Smooth muscle cell (in vitro differentiated cells): Measurements from ENCODE around the gene EPB41. TPM values are rescaled to one million over a fixed set of nuclear protein-coding genes. Genes with fewer than 3 reads are reported as not detected.

Experiments used
- DNase-seq: peaks from one replicate; lab custom pipeline; 2025; ENCODE audit not compliant: unreplicated experiment; lab: John Stamatoyannopoulos, UW
- H2AFZ ChIP-seq: fragments of 200-600 bp; sonication (generic); 2 replicates; pipeline ENCODE4 v1.6.0; 2016; ENCODE audit warnings: antibody characterized with exemption, low read depth, mild to moderate bottlenecking
- H3F3A ChIP-seq: fragments of 200-600 bp; sonication (generic); 2 replicates; pipeline ENCODE4 v1.6.0; 2017; ENCODE audit warnings: antibody characterized with exemption, low read depth
- H3K27ac ChIP-seq: fragments of 200-600 bp; sonication (generic); 2 replicates; pipeline ENCODE4 v1.5.1; 2016; ENCODE audit warnings: low read depth, mild to moderate bottlenecking
- H3K27me3 ChIP-seq: fragments of 200-600 bp; sonication (generic); 2 replicates; pipeline ENCODE4 v1.6.1; 2016; ENCODE audit warnings: low read depth, mild to moderate bottlenecking
- H3K36me3 ChIP-seq: fragments of 200-600 bp; sonication (generic); 2 replicates; pipeline ENCODE4 v1.5.1; 2016; ENCODE audit warnings: low read depth
- H3K4me1 ChIP-seq: fragments of 200-600 bp; sonication (generic); 2 replicates; pipeline ENCODE4 v1.5.1; 2016; ENCODE audit warnings: low read depth
- H3K4me2 ChIP-seq: fragments of 200-600 bp; sonication (generic); 2 replicates; pipeline ENCODE4 v1.6.0; 2016; ENCODE audit warnings: mild to moderate bottlenecking
- H3K4me3 ChIP-seq: fragments of 200-600 bp; sonication (generic); 2 replicates; pipeline ENCODE4 v1.5.1; 2016; ENCODE audit warnings: mild to moderate bottlenecking
- H3K79me2 ChIP-seq: fragments of 200-600 bp; sonication (generic); 2 replicates; pipeline ENCODE4 v1.6.0; 2016; ENCODE audit warnings: low read depth, mild to moderate bottlenecking
- H3K9ac ChIP-seq: fragments of 200-600 bp; sonication (generic); 2 replicates; pipeline ENCODE4 v1.6.0; 2016; ENCODE audit warnings: low read depth
- H3K9me3 ChIP-seq: fragments of 200-600 bp; sonication (generic); replicated peaks from 2 replicates; pipeline ENCODE4 v1.5.1; 2016; ENCODE audit warnings: low read depth
- H4K20me1 ChIP-seq: fragments of 200-600 bp; sonication (generic); 2 replicates; pipeline ENCODE4 v1.6.0; 2016; ENCODE audit warnings: low read depth
- WGBS: methylation state at CpG from one replicate; pipeline ENCODE4 v1.1.7; 2016; ENCODE audit warnings: low lambda C conversion rate; 5-methylcytosine and 5-hydroxymethylcytosine counted together
- polyA plus RNA-seq: library from polyadenylated mRNA; unstranded; fragments of >200 nt; fragmentation: Nextera tagmentation; extraction: Ambion mirVana; gene quantifications from 2 replicates; pipeline ENCODE4 v1.2.1, GENCODE V29; 2016
- total RNA-seq: library from RNA; depleted of rRNA; stranded (reverse); fragments of >200 nt; gene quantifications from 2 replicates; pipeline ENCODE4 v1.2.3, GENCODE V29; 2014
- TF ChIP-seq, protein P1 (sequence below): fragments of 200-600 bp; sonication (generic); IDR thresholded peaks from 2 replicates; pipeline ENCODE4 v1.5.1; 2017; ENCODE audit warnings: borderline replicate concordance, mild to moderate bottlenecking, antibody characterized with exemption; ENCODE audit not compliant: insufficient read depth, poor library complexity, severe bottlenecking

Gene EPB41
- total and polyA plus RNA-seq, 2 experiments from 2014 or later: 4.7 to 20.2 TPM

- H3K79me2 ChIP-seq: peaks cover 16% of the 10 kb centered on the region
- H3K4me2 ChIP-seq: no peak overlapping the region
- WGBS: 72% methylated on average over 2 of the region's 2 CpGs
- no peak overlapping the region for H3K4me3 ChIP-seq
- no peaks in the 10 kb centered on the region for H3K9me3 ChIP-seq
- H3K36me3 ChIP-seq: no peaks in the 10 kb centered on the region
- no peaks in the 10 kb centered on the region for H3K4me1 ChIP-seq
- no peak overlapping the region for H2AFZ ChIP-seq
- H3K27ac ChIP-seq: no peak overlapping the region
- peaks cover 30% of the 10 kb centered on the region for H4K20me1 ChIP-seq
- H3F3A ChIP-seq: peaks cover 13% of the 10 kb centered on the region
- no peak overlapping the region for H3K9ac ChIP-seq
- H3K27me3 ChIP-seq: no peaks in the 10 kb centered on the region
- no peak for DNase-seq
- TF ChIP-seq, protein P1, sequence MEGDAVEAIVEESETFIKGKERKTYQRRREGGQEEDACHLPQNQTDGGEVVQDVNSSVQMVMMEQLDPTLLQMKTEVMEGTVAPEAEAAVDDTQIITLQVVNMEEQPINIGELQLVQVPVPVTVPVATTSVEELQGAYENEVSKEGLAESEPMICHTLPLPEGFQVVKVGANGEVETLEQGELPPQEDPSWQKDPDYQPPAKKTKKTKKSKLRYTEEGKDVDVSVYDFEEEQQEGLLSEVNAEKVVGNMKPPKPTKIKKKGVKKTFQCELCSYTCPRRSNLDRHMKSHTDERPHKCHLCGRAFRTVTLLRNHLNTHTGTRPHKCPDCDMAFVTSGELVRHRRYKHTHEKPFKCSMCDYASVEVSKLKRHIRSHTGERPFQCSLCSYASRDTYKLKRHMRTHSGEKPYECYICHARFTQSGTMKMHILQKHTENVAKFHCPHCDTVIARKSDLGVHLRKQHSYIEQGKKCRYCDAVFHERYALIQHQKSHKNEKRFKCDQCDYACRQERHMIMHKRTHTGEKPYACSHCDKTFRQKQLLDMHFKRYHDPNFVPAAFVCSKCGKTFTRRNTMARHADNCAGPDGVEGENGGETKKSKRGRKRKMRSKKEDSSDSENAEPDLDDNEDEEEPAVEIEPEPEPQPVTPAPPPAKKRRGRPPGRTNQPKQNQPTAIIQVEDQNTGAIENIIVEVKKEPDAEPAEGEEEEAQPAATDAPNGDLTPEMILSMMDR: no peak
These were observed 203.0 kb downstream of the EPB41 start for GRCh38 chr1:29117381-29117780.

GRCh38 chr1:29119121-29119929 is 205.0 kb downstream of the EPB41 start:
- WGBS: 86% methylated on average over 12 of the region's 12 CpGs
- TF ChIP-seq, protein P1: no peak
- H4K20me1 ChIP-seq: peaks cover 30% of the 10 kb centered on the region

DNA sequence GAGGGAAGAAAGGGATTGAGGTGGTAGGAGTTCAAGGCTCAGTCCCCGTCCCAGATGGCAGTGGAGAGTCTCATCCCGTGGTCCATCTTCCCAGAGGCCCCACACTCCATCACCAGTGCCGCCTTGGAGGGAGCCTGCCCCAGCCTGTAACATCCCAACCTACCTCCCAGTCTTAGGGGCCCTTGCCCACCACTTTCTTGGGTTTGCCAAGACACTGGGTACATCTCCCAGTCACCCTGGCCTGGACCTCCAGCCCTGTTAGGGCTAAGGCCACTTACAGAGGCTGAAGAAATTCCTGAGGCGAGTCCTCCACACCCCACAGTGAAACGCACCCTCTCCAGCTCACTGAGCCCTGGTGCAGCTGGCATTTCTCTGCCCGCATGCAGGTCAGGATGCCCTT is 206.0 kb downstream of the EPB41 start:
- no peak for DNase-seq
- no peak overlapping the region for H3K9ac ChIP-seq
- no peak overlapping the region for H3K4me2 ChIP-seq
- WGBS: 88% methylated on average over 6 of the region's 6 CpGs
- H4K20me1 ChIP-seq: peaks cover 30% of the 10 kb centered on the region
- H3K27ac ChIP-seq: no peak overlapping the region
- H3K4me1 ChIP-seq: no peaks in the 10 kb centered on the region
- H3K79me2 ChIP-seq: peaks cover 25% of the 10 kb centered on the region
- no peaks in the 10 kb centered on the region for H3K27me3 ChIP-seq
- H3F3A ChIP-seq: peaks cover 13% of the 10 kb centered on the region
- no peak overlapping the region for H3K4me3 ChIP-seq
- no peaks in the 10 kb centered on the region for H3K36me3 ChIP-seq
- no peaks in the 10 kb centered on the region for H3K9me3 ChIP-seq
- H2AFZ ChIP-seq: no peak overlapping the region
- TF ChIP-seq, protein P1: no peak

More at GRCh38 chr1:29119121-29119929, 205.0 kb downstream of the EPB41 start:
- Histone ChIP-seq H3K27ac (no peak overlapping the region), H3F3A (peaks cover 13% of the 10 kb centered on the region), H3K9ac (no peak overlapping the region), H3K27me3 (no peaks in the 10 kb centered on the region), H3K9me3 (no peaks in the 10 kb centered on the region), H3K4me2 (no peak overlapping the region), H3K4me1 (no peaks in the 10 kb centered on the region), H3K36me3 (no peaks in the 10 kb centered on the region), H2AFZ (no peak overlapping the region), H3K4me3 (no peak overlapping the region), H3K79me2 (peaks cover 25% of the 10 kb centered on the region)
- no peak for DNase-seq
